Vagina (tissue), 2 donors: ENCODE results near the gene TMEM61.

ENCODE experiments used
- POLR2A ChIP-seq, 2 donors: fragments of 450-650 bp; IDR thresholded peaks; one replicate each; pipeline ENCODE4 v1.6.1; 2017; ENCODE audit warnings: antibody characterized with exemption in 2 of 2, mild to moderate bottlenecking in 2 of 2, moderate library complexity in 2 of 2
- TF ChIP-seq, protein P1 (sequence below), 3 experiments: fragments of 450-650 bp in 2 of 3; fragments of 200-600 bp in 1 of 3; sonication (generic) in 1 of 3; IDR thresholded peaks; one replicate each; pipeline ENCODE4 v1.5.1; 2017 to 2019; ENCODE audit warnings: antibody characterized with exemption in 3 of 3, mild to moderate bottlenecking in 2 of 3, moderate library complexity in 2 of 3

DNA sequence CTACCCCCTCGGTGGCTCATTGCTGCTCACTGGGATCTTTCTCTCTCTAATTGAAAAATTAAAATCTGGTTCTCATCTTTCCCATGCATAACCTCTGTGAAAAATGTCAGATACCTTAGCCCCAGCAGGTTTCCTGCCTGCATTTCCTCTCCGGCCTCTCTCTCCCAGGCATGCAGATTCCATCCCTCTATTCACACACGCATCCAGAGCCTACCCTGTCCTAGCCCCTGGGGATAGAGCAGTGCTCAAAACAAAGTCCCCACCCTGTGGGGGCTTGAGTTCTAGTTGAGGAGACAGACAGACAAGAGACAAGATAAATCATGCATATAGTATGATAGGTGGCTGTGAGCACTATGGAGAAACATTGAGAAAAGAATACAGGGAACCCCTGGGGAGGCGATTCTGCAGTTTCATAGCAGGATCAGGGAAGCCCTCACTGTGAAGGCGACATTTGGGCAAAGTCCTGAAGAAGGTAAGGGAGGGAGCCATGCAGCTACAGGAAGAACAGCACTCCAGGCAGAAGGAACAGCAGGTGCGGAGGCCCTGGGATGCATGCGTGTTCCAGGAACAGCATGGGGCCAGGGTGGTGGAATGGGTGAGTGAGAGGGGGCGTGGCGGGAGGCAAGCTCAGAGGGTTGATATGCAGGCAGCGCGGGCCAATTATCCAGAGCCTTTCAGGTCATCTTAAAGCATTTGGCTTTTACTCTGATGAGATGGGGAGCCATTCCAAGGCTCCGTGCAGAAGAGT, 14.8 kb downstream of the TMEM61 start:
- TF ChIP-seq POLR2A (IDR thresholded peaks at IDR 0.05), result no peak
- TF ChIP-seq, protein P1, sequence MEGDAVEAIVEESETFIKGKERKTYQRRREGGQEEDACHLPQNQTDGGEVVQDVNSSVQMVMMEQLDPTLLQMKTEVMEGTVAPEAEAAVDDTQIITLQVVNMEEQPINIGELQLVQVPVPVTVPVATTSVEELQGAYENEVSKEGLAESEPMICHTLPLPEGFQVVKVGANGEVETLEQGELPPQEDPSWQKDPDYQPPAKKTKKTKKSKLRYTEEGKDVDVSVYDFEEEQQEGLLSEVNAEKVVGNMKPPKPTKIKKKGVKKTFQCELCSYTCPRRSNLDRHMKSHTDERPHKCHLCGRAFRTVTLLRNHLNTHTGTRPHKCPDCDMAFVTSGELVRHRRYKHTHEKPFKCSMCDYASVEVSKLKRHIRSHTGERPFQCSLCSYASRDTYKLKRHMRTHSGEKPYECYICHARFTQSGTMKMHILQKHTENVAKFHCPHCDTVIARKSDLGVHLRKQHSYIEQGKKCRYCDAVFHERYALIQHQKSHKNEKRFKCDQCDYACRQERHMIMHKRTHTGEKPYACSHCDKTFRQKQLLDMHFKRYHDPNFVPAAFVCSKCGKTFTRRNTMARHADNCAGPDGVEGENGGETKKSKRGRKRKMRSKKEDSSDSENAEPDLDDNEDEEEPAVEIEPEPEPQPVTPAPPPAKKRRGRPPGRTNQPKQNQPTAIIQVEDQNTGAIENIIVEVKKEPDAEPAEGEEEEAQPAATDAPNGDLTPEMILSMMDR (IDR thresholded peaks at IDR 0.05), result no peak
